ENCODE data around the gene ATN1.

GRCh38 chr12:6899427-6899826, 28.3 kb upstream of the ATN1 start:
- TF ChIP-seq EP300 (IDR thresholded peaks at IDR 0.05; ENCODE audit: low read depth) (no peak), CTCF (IDR thresholded peaks at IDR 0.05) (no peak), POLR2A (IDR thresholded peaks at IDR 0.05) (no peak)

Data from transverse colon (tissue), 3 donors.